Measurements from ENCODE around the gene MOB3B. TPM values are rescaled to one million over a fixed set of nuclear protein-coding genes. Genes with fewer than 3 reads are reported as not detected.

Gene MOB3B
- total RNA-seq, 1 donor from 2014 or later: 10.0 TPM

DNA sequence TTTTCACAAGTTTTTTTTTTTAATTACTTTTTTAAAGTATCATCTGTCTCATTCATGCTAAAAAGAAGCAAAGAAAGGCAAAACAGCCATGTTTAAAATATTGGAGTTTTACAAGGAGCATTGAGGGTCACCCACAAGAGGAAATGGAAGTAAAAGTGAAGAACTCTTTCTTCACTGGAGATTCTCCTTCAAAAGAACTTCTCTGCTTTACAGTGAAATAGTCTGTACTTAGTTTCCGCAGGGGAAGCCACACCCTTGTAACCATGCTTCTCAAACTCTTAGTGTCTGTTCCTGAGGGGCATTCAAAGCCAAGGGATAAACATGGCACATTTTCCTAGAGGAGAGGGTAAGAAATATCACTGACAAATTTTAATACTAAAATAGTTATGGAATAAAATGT, 35.1 kb upstream of the MOB3B start:
- peak overlapping the region; percentile 50 for H3K27ac Mint-ChIP-seq
- ChIA-PET POLR2A (interaction anchor here (2.3 kb wide), 1 partner anchor 8 kb away, joined by 9 read pairs; the partner anchor contains the start of gene C9orf72), CTCF (no interaction called here)
- H3K4me1 Mint-ChIP-seq: peaks cover 25% of the 10 kb centered on the region
- DNase-seq (no peak), ATAC-seq (ENCODE audit: low read depth) (no peak)
- intact Hi-C loops (cut with micrococcal nuclease): no loop called here
- H3K36me3 Mint-ChIP-seq (ENCODE audit: low read depth): peaks cover 27% of the 10 kb centered on the region
- no peaks in the 10 kb centered on the region for H3K9me3 Mint-ChIP-seq
- TF ChIP-seq, protein P1, sequence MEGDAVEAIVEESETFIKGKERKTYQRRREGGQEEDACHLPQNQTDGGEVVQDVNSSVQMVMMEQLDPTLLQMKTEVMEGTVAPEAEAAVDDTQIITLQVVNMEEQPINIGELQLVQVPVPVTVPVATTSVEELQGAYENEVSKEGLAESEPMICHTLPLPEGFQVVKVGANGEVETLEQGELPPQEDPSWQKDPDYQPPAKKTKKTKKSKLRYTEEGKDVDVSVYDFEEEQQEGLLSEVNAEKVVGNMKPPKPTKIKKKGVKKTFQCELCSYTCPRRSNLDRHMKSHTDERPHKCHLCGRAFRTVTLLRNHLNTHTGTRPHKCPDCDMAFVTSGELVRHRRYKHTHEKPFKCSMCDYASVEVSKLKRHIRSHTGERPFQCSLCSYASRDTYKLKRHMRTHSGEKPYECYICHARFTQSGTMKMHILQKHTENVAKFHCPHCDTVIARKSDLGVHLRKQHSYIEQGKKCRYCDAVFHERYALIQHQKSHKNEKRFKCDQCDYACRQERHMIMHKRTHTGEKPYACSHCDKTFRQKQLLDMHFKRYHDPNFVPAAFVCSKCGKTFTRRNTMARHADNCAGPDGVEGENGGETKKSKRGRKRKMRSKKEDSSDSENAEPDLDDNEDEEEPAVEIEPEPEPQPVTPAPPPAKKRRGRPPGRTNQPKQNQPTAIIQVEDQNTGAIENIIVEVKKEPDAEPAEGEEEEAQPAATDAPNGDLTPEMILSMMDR (IDR thresholded peaks at IDR 0.05): no peak
- H3K4me3 Mint-ChIP-seq: peak overlapping the region; percentile 32
- H3K27me3 Mint-ChIP-seq: no peaks in the 10 kb centered on the region

DNA sequence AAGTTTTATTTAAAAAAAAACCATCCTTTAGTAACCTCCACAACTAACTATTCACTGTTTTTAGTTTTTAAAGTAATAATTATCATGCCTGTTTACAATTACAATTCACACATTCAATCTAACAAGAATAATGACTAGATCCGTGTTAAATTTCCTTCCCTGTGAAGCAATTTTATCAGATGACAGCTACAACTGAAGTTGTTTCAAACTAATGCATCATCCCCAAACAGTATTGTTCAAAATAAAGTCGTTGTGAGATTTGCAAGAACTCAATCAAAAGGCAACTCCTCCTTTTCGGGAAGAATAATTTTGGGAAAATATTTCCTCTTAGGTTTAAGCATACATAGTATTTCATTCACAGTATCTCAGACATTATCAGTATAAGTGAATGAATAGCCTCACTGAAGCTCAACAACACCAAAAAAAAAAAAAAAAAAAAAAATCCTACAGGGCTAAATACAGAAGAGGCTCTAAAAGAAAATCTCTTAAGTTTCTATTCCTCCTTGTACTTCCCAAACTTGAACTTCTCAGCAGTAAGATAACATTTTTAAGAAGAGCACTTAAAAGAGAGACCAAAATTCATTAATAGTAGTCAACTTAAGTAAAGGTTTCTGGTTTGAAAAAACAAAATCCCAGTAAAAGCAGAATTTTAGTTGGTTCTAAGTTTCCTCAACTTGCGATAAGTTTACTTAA, 34.3 kb upstream of the MOB3B start:
- Mint-ChIP-seq H3K9me3 (no peaks in the 10 kb centered on the region), H3K27me3 (no peaks in the 10 kb centered on the region), H3K36me3 (ENCODE audit: low read depth) (peaks cover 32% of the 10 kb centered on the region), H3K4me1 (peaks cover 25% of the 10 kb centered on the region), H3K4me3 (peak overlapping the region; percentile 7), H3K27ac (peak overlapping the region; percentile 79)
- ChIA-PET POLR2A (interaction anchor here (0.6 to 2.3 kb wide), 3 partner anchors 9 to 32 kb away, joined by 4 to 9 read pairs (median 6); partner anchors contain the start of gene C9orf72), CTCF (no interaction called here)
- TF ChIP-seq, protein P1 (IDR thresholded peaks at IDR 0.05): no peak
- DNase-seq (no peak), ATAC-seq (ENCODE audit: low read depth) (no peak)
- intact Hi-C loops (cut with micrococcal nuclease): no loop called here

DNA sequence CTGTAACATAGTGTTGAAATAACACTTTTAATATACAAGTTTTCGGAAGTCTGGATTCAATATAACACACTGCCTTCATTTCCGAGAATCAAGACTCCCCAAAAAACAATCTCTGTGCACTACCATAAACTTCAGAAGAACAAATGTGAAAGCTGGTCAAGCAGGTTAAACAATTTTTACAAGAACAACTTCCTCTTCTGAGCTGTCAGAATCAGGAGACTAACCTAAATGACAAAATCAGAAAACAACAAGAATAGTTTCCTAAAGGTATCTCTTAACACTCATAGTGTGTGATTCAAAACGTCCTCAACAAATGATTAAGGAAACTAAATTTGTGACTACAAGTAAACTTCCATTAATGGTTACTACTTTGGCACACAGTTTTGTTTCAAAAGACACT, 32.1 kb upstream of the MOB3B start:
- TF ChIP-seq, protein P1 (IDR thresholded peaks at IDR 0.05): no peak
- intact Hi-C loops (cut with micrococcal nuclease): no loop called here
- DNase-seq (no peak), ATAC-seq (ENCODE audit: low read depth) (no peak)
- Mint-ChIP-seq H3K27ac (no peak overlapping the region), H3K36me3 (ENCODE audit: low read depth) (peaks cover 37% of the 10 kb centered on the region), H3K4me3 (no peak overlapping the region), H3K9me3 (no peaks in the 10 kb centered on the region), H3K4me1 (peaks cover 25% of the 10 kb centered on the region), H3K27me3 (no peaks in the 10 kb centered on the region)
- ChIA-PET CTCF (interaction anchor here (1.4 to 1.8 kb wide), 2 partner anchors 32 to 230 kb away, joined by 3 to 4 read pairs; no protein-coding TSS in a partner anchor), POLR2A (interaction anchor here (1.6 kb wide), 1 partner anchor 11 kb away, joined by 4 read pairs; the partner anchor contains the start of gene C9orf72)

GRCh38 chr9:27560457-27560856, 30.8 kb upstream of the MOB3B start:
- H3K9me3 Mint-ChIP-seq: no peaks in the 10 kb centered on the region
- ChIA-PET CTCF (interaction anchor here (1.4 to 1.8 kb wide), 3 partner anchors 13 to 228 kb away, joined by 3 to 5 read pairs (median 4); no protein-coding TSS in a partner anchor), POLR2A (interaction anchor here (1.6 kb wide), 1 partner anchor 12 kb away, joined by 4 read pairs; the partner anchor contains the start of gene C9orf72)
- peaks cover 23% of the 10 kb centered on the region for H3K4me1 Mint-ChIP-seq
- ATAC-seq (ENCODE audit: low read depth): no peak
- intact Hi-C loops (cut with micrococcal nuclease): no loop called here
- TF ChIP-seq, protein P1 (IDR thresholded peaks at IDR 0.05): no peak
- no peak for DNase-seq
- peaks cover 42% of the 10 kb centered on the region for H3K36me3 Mint-ChIP-seq (ENCODE audit: low read depth)
- H3K4me3 Mint-ChIP-seq: no peak overlapping the region
- H3K27me3 Mint-ChIP-seq: no peaks in the 10 kb centered on the region
- H3K27ac Mint-ChIP-seq: no peak overlapping the region

DNA sequence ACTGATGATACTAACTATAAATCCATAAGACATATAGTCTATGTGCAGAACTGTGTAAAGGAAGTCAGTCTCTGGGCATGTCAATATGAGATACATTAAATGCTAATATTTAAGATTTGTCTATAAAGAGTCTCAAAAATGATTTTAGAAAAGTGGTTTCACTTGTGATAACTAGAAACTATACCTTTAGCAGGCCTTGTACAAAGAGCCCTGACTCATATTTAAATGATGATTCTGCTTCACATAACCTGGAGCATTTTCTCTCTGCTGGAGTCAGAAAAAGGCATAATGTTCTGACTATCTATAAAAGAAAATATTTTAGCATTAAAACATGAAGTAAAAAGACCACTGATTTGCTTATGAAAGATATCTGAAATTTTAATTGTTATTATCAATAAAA, 28.7 kb upstream of the MOB3B start:
- ChIA-PET CTCF (no interaction called here), POLR2A (no interaction called here)
- TF ChIP-seq, protein P1 (IDR thresholded peaks at IDR 0.05): no peak
- intact Hi-C loops (cut with micrococcal nuclease): no loop called here
- DNase-seq (no peak), ATAC-seq (ENCODE audit: low read depth) (no peak)
- H3K27ac Mint-ChIP-seq: no peak overlapping the region
- H3K36me3 Mint-ChIP-seq (ENCODE audit: low read depth): peaks cover 55% of the 10 kb centered on the region
- H3K4me1 Mint-ChIP-seq: peaks cover 5% of the 10 kb centered on the region
- no peaks in the 10 kb centered on the region for H3K9me3 Mint-ChIP-seq
- no peak overlapping the region for H3K4me3 Mint-ChIP-seq
- no peaks in the 10 kb centered on the region for H3K27me3 Mint-ChIP-seq

Measured in activated B cell treated with CpG ODN at 0.5 μM for 24 hours (primary cell).